CD14-positive monocyte (primary cell): ENCODE results near the gene ADCY2. TPM values are rescaled to one million over a fixed set of nuclear protein-coding genes. Genes with fewer than 3 reads are reported as not detected.

Source experiments
- DNase-seq, 3 donors: peaks; one replicate each; pipeline ENCODE4 v3.0.0-alpha.2; 2011 to 2022
- H2AFZ ChIP-seq: 2 replicates; pipeline ENCODE4 v1.6.0; 2012; ENCODE audit warnings: mild to moderate bottlenecking, low read depth, low read length, inconsistent platforms; ENCODE audit not compliant: insufficient read depth, poor library complexity, severe bottlenecking
- H3K27ac ChIP-seq, 2 donors: 1 replicate in 1 of 2; 2 replicates in 1 of 2; pipeline ENCODE4 v1.5.1; 2012 to 2013; ENCODE audit warnings: low read length in 2 of 2, control low read depth in 1 of 2, inconsistent platforms in 1 of 2, low read depth in 1 of 2, mild to moderate bottlenecking in 1 of 2
- H3K27me3 ChIP-seq, 2 donors: one replicate each; pipeline versions ENCODE4 v1.6.0 to v1.6.1; 2011 to 2013; ENCODE audit warnings: low read length in 2 of 2; ENCODE audit not compliant: control insufficient read depth in 2 of 2, insufficient read depth in 2 of 2
- H3K36me3 ChIP-seq, 2 donors: replicated peaks in 1 of 2; 1 replicate in 1 of 2; 2 replicates in 1 of 2; pipeline versions ENCODE4 v1.5.1 to v1.6.1; 2012 to 2013; ENCODE audit warnings: low read length in 2 of 2, control low read depth in 1 of 2, inconsistent platforms in 1 of 2, mild to moderate bottlenecking in 1 of 2; ENCODE audit not compliant: insufficient read depth in 2 of 2, control insufficient read depth in 1 of 2
- H3K4me1 ChIP-seq, 2 donors: 1 replicate in 1 of 2; 2 replicates in 1 of 2; pipeline versions ENCODE4 v1.5.1 to v1.6.1; 2012 to 2013; ENCODE audit warnings: low read length in 2 of 2, control low read depth in 1 of 2, inconsistent platforms in 1 of 2, mild to moderate bottlenecking in 1 of 2, moderate library complexity in 1 of 2; ENCODE audit not compliant: insufficient read depth in 2 of 2, control insufficient read depth in 1 of 2
- H3K4me2 ChIP-seq: replicated peaks from 2 replicates; pipeline ENCODE3; 2012; ENCODE audit warnings: low read length, moderate library complexity, mild to moderate bottlenecking; ENCODE audit not compliant: poor library complexity, severe bottlenecking; ENCODE audit errors: extremely low read depth
- H3K4me3 ChIP-seq, 3 experiments: fragments of 200-600 bp in 1 of 3; sonication (generic) in 1 of 3; replicated peaks in 1 of 3; 1 replicate in 2 of 3; 2 replicates in 1 of 3; pipeline ENCODE4 v1.5.1; 2011 to 2013; ENCODE audit warnings: low read length in 3 of 3, mild to moderate bottlenecking in 3 of 3, control low read depth in 2 of 3, low read depth in 2 of 3, inconsistent platforms in 1 of 3, moderate library complexity in 1 of 3
- H3K79me2 ChIP-seq: 2 replicates; pipeline ENCODE4 v1.6.0; 2012; ENCODE audit warnings: mild to moderate bottlenecking, control low read depth, inconsistent platforms, low read length, moderate library complexity; ENCODE audit not compliant: insufficient read depth
- H3K9ac ChIP-seq: 2 replicates; pipeline ENCODE4 v1.6.0; 2017; ENCODE audit warnings: low read length, mild to moderate bottlenecking; ENCODE audit not compliant: insufficient read depth, poor library complexity, severe bottlenecking
- H3K9me3 ChIP-seq, 2 donors: replicated peaks in 1 of 2; 1 replicate in 1 of 2; 2 replicates in 1 of 2; pipeline versions ENCODE4 v1.5.1 to v1.6.1; 2012 to 2013; ENCODE audit warnings: low read length in 2 of 2, control low read depth in 1 of 2; ENCODE audit not compliant: control insufficient read depth in 1 of 2, insufficient read depth in 1 of 2
- H4K20me1 ChIP-seq: 2 replicates; pipeline ENCODE4 v1.6.0; 2012; ENCODE audit warnings: mild to moderate bottlenecking, low read length, control low read depth, moderate library complexity; ENCODE audit not compliant: insufficient read depth
- H3K27ac Mint-ChIP-seq, 7 donors: one replicate each; pipeline ENCODE4 v1.8.0; 2020; ENCODE audit warnings: mild to moderate bottlenecking in 7 of 7, mixed read lengths in 7 of 7, moderate library complexity in 6 of 7, inconsistent platforms in 2 of 7
- H3K27me3 Mint-ChIP-seq, 3 donors: one replicate each; pipeline ENCODE4 v1.8.0; 2021 to 2022; ENCODE audit warnings: low read depth in 3 of 3, mild to moderate bottlenecking in 3 of 3, mixed read lengths in 3 of 3, moderate library complexity in 3 of 3, inconsistent platforms in 1 of 3
- H3K36me3 Mint-ChIP-seq, 2 donors: one replicate each; pipeline ENCODE4 v1.8.0; 2020; ENCODE audit warnings: mixed read lengths in 2 of 2, inconsistent platforms in 1 of 2, mild to moderate bottlenecking in 1 of 2
- H3K4me1 Mint-ChIP-seq: one replicate; pipeline ENCODE4 v1.8.0; 2020; ENCODE audit warnings: mild to moderate bottlenecking, mixed read lengths
- H3K4me3 Mint-ChIP-seq, 2 donors: one replicate each; pipeline ENCODE4 v1.8.0; 2020; ENCODE audit warnings: mild to moderate bottlenecking in 2 of 2, mixed read lengths in 2 of 2, moderate library complexity in 1 of 2
- H3K9me3 Mint-ChIP-seq, 7 donors: one replicate each; pipeline ENCODE4 v1.8.0; 2020 to 2022; ENCODE audit warnings: mixed read lengths in 7 of 7, mild to moderate bottlenecking in 6 of 7, moderate library complexity in 6 of 7, inconsistent platforms in 2 of 7
- CTCF ChIP-seq: fragments of 200-600 bp; IDR thresholded peaks from one replicate; pipeline ENCODE4 v1.8.0; 2022; ENCODE audit warnings: antibody characterized with exemption, mild to moderate bottlenecking
- WGBS: methylation state at CpG from one replicate; pipeline ENCODE4 v1.1.5; 2013; ENCODE audit warnings: missing lambda C conversion rate; ENCODE audit not compliant: insufficient coverage; 5-methylcytosine and 5-hydroxymethylcytosine counted together
- intact Hi-C, 2 donors: fragments of 100-400 bp; cut with micrococcal nuclease; formaldehyde crosslinking; loops; one replicate each; pipeline versions ENCODE4 v1.15.0 to v1.15.1; 2023
- polyA plus RNA-seq, 3 donors: library from polyadenylated mRNA; depleted of rRNA in 1 of 3; unstranded in 2 of 3; stranded (reverse) in 1 of 3; fragments of 300-500 nt in 2 of 3; fragments of >200 nt in 1 of 3; fragmentation: Illumina TruSeq in 2 of 3; gene quantifications; 1 replicate in 2 of 3; 2 replicates in 1 of 3; pipeline ENCODE4 v1.2.3, GENCODE V29; 2012 to 2021

Gene ADCY2
- polyA plus RNA-seq, 3 donors: not detected

- Mint-ChIP-seq H3K9me3 (peaks cover 0 to 9% (median 2%) of the 10 kb centered on the region in 7 donors), H3K36me3 (no peaks in the 10 kb centered on the region), H3K27ac (no peak overlapping the region), H3K4me1 (no peaks in the 10 kb centered on the region), H3K27me3 (peaks cover 0 to 2% (median under 1%) of the 10 kb centered on the region in 3 donors), H3K4me3 (no peak overlapping the region)
- Histone ChIP-seq H3K4me3 (no peak overlapping the region), H4K20me1 (no peaks in the 10 kb centered on the region), H3K9me3 (no peaks in the 10 kb centered on the region), H3K9ac (no peak overlapping the region), H3K36me3 (no peaks in the 10 kb centered on the region), H3K27me3 (no peaks in the 10 kb centered on the region), H3K27ac (no peak overlapping the region), H2AFZ (no peak overlapping the region), H3K79me2 (no peaks in the 10 kb centered on the region), H3K4me2 (no peak overlapping the region), H3K4me1 (no peaks in the 10 kb centered on the region)
- no peak for TF ChIP-seq CTCF
- intact Hi-C loops: no loop called here
- no peak for DNase-seq
- WGBS: 93% methylated on average over 8 of the region's 8 CpGs
Observed at GRCh38 chr5:7446913-7447312, 51.0 kb downstream of the ADCY2 start.

DNA sequence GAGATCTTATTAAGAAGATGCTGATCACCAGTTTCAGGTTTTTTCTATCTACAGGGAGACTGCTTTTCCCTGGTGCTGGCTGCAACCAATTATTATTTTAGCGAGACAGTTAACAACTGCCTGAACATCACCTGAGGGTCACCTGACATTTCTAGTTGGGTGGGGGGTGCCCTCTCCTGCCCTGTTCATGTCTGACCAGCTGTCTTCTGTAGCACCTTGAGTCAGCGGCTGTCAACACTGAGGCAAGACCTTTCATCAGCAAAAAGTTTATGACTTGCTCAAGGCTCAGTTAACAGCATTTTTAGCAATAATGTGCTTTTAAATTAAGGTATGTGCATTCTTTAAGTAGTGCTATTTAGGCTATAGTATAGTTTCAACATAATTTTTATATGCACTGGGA lies 58.0 kb downstream of the ADCY2 start:
- H3K4me3 ChIP-seq: no peak overlapping the region
- no peak overlapping the region for H3K4me2 ChIP-seq
- H3K79me2 ChIP-seq: no peaks in the 10 kb centered on the region
- H3K4me1 Mint-ChIP-seq: no peaks in the 10 kb centered on the region
- no peak for DNase-seq
- H3K27ac Mint-ChIP-seq: no peak overlapping the region
- H3K27me3 ChIP-seq: no peaks in the 10 kb centered on the region
- no peaks in the 10 kb centered on the region for H3K36me3 ChIP-seq
- H4K20me1 ChIP-seq: no peaks in the 10 kb centered on the region
- no peaks in the 10 kb centered on the region for H3K9me3 ChIP-seq
- intact Hi-C loops: no loop called here
- no peak for TF ChIP-seq CTCF
- H3K27me3 Mint-ChIP-seq: peaks cover 0 to 2% (median 1%) of the 10 kb centered on the region in 3 donors
- no peaks in the 10 kb centered on the region for H3K36me3 Mint-ChIP-seq
- no peaks in the 10 kb centered on the region for H3K4me1 ChIP-seq
- H3K9me3 Mint-ChIP-seq: peaks cover 0 to 3% (median 0%) of the 10 kb centered on the region in 7 donors
- no peak overlapping the region for H3K27ac ChIP-seq
- H3K9ac ChIP-seq: no peak overlapping the region
- 92% methylated on average over 2 of the region's 2 CpGs for WGBS
- H2AFZ ChIP-seq: no peak overlapping the region
- H3K4me3 Mint-ChIP-seq: no peak overlapping the region
